T-helper 17 cell (primary cell): ENCODE results near the gene DEPDC4. TPM values are rescaled to one million over a fixed set of nuclear protein-coding genes. Genes with fewer than 3 reads are reported as not detected.
"Not testable (repeated sequence)": the region's sequence is repeated elsewhere in the genome, so short reads cannot be mapped to it uniquely, and the experiment has no call there.

Experiments used
- ATAC-seq: fragments of 150-1000 bp; cut with Tn5 transposase; 2 replicates; pipeline ENCODE4 v1.10.0; 2021; ENCODE audit warnings: mild to moderate bottlenecking, moderate library complexity
- DNase-seq, 3 donors: peaks; one replicate each; pipeline versions ENCODE4 v3.0.0 to v3.0.0-alpha.2; 2020 to 2021
- H3K9me3 ChIP-seq: one replicate; pipeline ENCODE4 v1.7.0; 2013; ENCODE audit warnings: low read length, mild to moderate bottlenecking; ENCODE audit not compliant: control insufficient read depth, poor library complexity, severe bottlenecking
- H3K27ac Mint-ChIP-seq: one replicate; pipeline ENCODE4 v1.8.0; 2022; ENCODE audit warnings: mild to moderate bottlenecking, moderate library complexity, mixed read lengths
- H3K27me3 Mint-ChIP-seq: one replicate; pipeline ENCODE4 v1.8.0; 2022; ENCODE audit warnings: mixed read lengths
- H3K36me3 Mint-ChIP-seq: one replicate; pipeline ENCODE4 v1.8.0; 2022; ENCODE audit warnings: low read depth, mixed read lengths
- H3K4me1 Mint-ChIP-seq: one replicate; pipeline ENCODE4 v1.8.0; 2022; ENCODE audit warnings: mild to moderate bottlenecking, mixed read lengths
- H3K4me3 Mint-ChIP-seq: one replicate; pipeline ENCODE4 v1.8.0; 2022; ENCODE audit warnings: mild to moderate bottlenecking, moderate library complexity, mixed read lengths
- total RNA-seq, 4 donors: library from RNA in 2 of 4; stranded (reverse) in 2 of 4; gene quantifications; one replicate each; pipeline ENCODE4 v1.2.3 and lab custom pipeline; 2022 to 2026

Gene DEPDC4
- not detected for total RNA-seq
- 0 to 0.23 reads per million in 2 donors for total RNA-seq (lab: John Stamatoyannopoulos, UW)

DNA sequence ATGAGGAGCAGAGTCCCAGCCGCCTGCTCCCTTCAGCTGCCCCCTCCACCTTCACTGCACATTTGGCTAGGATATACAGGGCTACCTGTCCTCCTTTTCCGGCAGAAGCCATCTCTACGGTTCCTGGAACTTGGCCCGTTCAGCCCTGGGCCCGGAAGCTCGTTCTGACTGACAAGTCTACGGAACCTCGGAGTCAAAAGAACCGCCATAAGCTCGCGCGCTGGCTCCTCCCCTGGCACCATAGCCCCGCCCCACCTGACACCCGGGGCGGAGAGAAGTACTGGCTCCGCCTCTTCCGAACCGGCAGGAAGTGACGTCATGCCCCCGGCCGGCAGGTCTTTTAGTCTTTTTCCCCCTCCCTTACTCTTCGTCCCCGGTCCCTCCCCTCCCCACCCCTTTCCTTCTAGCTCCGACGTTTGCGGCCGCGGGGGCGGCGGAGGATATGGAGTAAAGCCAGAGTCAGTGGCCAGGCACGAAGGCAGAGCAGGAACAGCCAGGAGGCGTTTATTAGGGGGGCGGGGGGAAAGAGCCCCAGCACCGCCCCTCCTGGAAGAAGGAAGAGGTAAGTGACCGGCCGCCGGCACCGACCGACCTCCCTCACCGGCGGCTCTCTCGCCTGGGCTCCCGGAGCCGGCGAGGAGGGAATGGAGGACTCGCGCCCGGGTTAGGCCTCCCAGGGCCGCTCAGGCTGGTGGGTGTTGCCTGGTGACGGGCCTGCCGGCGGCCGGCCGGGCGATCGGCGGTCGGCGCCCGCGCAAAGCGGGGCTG is at the start of gene DEPDC4, which contains the start of gene SCYL2:
TSS of gene DEPDC4 (minus strand) at position 245 of the 768 bp plus-strand sequence. CDS start at position 242, 3 bp downstream.
TSS of gene SCYL2 (plus strand) at position 343 of the 768 bp plus-strand sequence. CDS start 15,794 bp downstream, outside the sequence.
- Mint-ChIP-seq H3K4me1 (peaks cover 28% of the 10 kb centered on the region), H3K4me3 (peak within 1 kb of the TSS; percentile 99), H3K27me3 (no peaks in the 10 kb centered on the region), H3K27ac (peak within 1 kb of the TSS; percentile 96), H3K36me3 (peaks cover 3% of the 10 kb centered on the region)
- H3K9me3 ChIP-seq, result no peaks in the 10 kb centered on the region
- peak; percentile 89 to 90 (median 89) for DNase-seq
- peak; percentile 94 for ATAC-seq

DNA sequence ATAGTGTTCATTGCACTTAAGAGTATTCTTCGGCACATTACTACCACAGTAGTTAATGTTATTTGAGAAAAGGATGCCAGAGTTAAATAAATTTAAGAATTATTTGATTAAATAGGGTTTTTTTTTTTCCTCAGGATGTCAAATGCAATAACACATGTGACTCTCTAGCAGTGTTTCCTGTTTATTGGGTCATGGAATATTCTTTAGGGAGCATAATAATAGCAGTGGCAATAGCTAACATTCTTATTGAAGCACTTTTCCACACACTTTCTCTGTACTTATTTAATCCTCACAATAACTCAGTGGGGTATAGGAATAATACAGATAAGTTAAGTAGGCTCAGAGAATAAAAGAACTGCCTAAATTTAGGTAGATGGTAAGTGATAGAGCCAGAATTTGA is 44.4 kb upstream of the DEPDC4 start:
- H3K9me3 ChIP-seq, result no peaks in the 10 kb centered on the region
- no peak overlapping the region for H3K27ac Mint-ChIP-seq
- DNase-seq (no peak), ATAC-seq (no peak)
- no peak overlapping the region for H3K4me3 Mint-ChIP-seq
- H3K27me3 Mint-ChIP-seq, result no peaks in the 10 kb centered on the region
- peaks cover 7% of the 10 kb centered on the region for H3K36me3 Mint-ChIP-seq
- peaks cover 3% of the 10 kb centered on the region for H3K4me1 Mint-ChIP-seq

DNA sequence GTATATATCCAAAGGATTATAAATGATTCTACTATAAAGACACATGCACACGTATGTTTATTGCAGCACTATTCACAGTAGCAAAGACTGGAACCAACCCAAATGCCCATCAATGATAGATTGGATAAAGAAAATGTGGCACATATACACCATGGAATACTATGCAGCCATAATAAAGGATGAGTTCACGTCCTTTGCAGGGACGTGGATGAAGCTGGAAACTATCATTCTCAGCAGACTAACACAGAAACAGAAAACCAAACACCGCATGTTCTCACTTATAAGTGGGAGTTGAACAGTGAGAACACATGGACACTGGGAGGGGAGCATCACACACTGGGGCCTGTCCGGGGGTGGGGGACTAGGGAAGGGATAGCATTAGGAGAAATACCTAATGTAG is 41.3 kb upstream of the DEPDC4 start:
- H3K27me3 Mint-ChIP-seq, ATAC-seq, DNase-seq, H3K4me1 Mint-ChIP-seq, H3K4me3 Mint-ChIP-seq, H3K9me3 ChIP-seq, H3K27ac Mint-ChIP-seq: not testable (repeated sequence)
- H3K36me3 Mint-ChIP-seq, result peaks cover 10% of the 10 kb centered on the region

DNA sequence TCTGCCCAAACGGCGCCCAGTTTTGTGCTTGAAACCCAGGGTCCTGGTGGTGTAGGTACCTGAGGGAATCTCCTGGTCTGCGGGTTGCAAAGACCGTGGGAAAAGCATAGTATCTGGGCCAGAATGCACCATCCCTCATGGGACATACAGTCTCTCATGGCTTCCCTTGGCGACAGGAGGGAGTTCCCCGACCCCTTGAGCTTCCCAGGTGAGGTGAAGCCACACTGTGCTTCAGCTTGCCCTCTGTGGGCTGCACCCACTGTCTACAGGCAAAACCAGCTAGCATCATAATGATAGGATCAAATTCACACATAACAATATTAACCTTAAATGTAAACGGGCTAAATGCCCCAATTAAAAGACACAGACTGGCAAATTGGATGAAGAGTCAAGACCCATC is 37.5 kb upstream of the DEPDC4 start:
- DNase-seq, H3K9me3 ChIP-seq, H3K27ac Mint-ChIP-seq, ATAC-seq, H3K4me3 Mint-ChIP-seq, H3K27me3 Mint-ChIP-seq, H3K4me1 Mint-ChIP-seq: not testable (repeated sequence)
- peaks cover 13% of the 10 kb centered on the region for H3K36me3 Mint-ChIP-seq

DNA sequence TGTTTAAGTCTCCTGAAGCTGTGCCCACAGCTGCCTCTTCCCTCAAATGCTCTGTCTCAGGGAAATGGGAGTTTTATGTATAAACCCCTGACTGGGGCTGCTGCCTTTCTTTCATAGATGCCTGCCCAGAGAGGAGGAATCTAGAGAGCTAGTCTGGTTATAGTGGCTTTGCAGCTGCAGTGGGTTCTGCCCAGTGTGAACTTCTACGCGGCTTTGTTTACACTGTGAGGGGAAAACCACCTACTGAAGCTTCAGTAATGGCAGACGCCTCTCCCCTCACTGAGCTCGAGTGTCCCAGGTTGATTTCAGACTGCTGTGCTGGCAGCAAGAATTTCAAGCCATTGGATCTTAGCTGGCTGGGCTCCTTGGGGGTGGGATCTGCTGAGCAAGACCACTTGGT is 37.0 kb upstream of the DEPDC4 start:
- H3K27ac Mint-ChIP-seq, result no peak overlapping the region
- H3K27me3 Mint-ChIP-seq, result no peaks in the 10 kb centered on the region
- H3K9me3 ChIP-seq, result no peaks in the 10 kb centered on the region
- no peak for DNase-seq
- no peak overlapping the region for H3K4me3 Mint-ChIP-seq
- ATAC-seq, result no peak
- no peaks in the 10 kb centered on the region for H3K4me1 Mint-ChIP-seq
- peaks cover 13% of the 10 kb centered on the region for H3K36me3 Mint-ChIP-seq

DNA sequence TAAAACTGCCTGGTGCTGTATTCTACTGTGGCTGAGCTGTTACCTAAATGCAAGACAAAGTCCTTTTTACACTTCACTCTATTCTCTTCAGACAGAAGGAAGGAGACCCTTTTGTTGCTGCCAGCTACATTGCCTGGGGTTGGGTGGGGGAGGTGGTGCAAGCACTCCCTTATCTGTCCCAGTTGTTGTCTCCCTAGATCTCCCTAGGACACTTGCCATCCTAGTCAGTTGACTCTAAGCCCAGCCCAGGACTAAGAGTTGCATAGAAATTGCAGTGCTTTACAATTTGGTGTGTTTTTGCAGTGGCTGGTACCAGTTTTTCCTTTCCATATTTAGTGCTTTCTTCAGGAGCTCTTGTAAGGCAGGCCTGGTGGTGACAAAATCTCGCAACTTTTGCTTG is 35.2 kb upstream of the DEPDC4 start:
- no peaks in the 10 kb centered on the region for H3K4me1 Mint-ChIP-seq
- H3K4me3 Mint-ChIP-seq, result no peak overlapping the region

DNA sequence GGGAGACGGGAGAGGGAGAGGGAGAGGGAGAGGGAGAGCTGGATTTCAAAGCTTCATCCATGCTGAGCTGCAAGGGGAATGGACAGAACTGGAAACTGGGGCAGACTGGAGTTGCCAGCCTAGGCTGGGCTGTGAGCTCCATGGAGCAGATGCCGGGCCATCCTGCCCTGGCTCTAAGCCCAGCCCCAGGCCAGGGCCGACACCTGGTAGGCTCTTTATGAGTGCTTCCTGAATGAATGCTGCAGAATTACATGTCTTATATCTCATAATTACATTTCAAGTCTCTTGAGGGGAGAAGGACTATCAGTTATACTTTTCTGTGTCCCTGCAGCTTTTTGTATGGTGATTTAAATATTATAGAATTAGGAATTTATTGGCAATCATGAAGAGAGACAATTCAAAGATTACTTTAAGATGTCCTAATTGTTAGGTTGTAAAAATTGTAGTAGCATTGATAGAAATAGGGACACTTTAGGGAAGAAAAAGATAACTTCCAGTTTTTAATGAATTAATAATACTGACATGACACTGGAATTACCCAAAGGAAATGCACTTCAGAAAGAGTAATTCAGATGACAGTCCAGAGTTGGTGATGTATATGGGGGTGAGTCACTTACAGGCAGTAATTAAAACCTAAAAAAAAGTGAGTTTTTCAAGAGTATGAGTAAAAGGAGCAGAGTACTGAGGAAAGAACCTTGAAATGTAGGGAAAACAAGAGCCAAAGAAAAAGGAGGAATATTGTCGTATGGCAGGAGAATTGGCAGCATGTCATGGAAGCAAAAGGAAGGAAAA is 29.1 kb upstream of the DEPDC4 start:
- DNase-seq (no peak), ATAC-seq (no peak)
- Mint-ChIP-seq H3K4me1 (no peaks in the 10 kb centered on the region), H3K36me3 (peaks cover 14% of the 10 kb centered on the region), H3K27me3 (no peaks in the 10 kb centered on the region), H3K4me3 (no peak overlapping the region), H3K27ac (no peak overlapping the region)
- H3K9me3 ChIP-seq, result no peaks in the 10 kb centered on the region

More for the DNA sequence above, 35.2 kb upstream of the DEPDC4 start:
- Mint-ChIP-seq H3K36me3 (peaks cover 13% of the 10 kb centered on the region), H3K27me3 (no peaks in the 10 kb centered on the region), H3K27ac (no peak overlapping the region)
- DNase-seq (no peak), ATAC-seq (no peak)
- H3K9me3 ChIP-seq, result no peaks in the 10 kb centered on the region

DNA sequence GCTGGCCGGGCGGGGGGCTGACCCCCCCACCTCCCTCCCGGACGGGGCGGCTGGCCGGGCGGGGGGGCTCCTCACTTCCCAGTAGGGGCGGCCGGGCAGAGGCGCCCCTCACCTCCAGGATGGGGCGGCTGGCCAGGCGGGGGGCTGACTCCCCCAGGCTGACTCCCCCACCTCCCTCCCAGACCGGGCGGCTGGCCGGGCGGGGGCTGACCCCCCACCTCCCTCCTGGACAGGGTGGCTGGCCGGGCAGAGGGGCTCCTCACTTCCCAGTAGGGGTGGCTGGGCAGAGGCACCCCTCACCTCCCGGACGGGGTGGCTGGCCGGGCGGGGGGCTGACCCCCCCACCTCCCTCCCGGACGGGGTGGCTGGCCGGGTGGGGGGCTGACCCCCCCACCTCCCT is 27.5 kb upstream of the DEPDC4 start:
- peaks cover 14% of the 10 kb centered on the region for H3K36me3 Mint-ChIP-seq
- not testable (repeated sequence) for ATAC-seq, DNase-seq, H3K4me3 Mint-ChIP-seq, H3K27ac Mint-ChIP-seq, H3K27me3 Mint-ChIP-seq, H3K4me1 Mint-ChIP-seq, H3K9me3 ChIP-seq

DNA sequence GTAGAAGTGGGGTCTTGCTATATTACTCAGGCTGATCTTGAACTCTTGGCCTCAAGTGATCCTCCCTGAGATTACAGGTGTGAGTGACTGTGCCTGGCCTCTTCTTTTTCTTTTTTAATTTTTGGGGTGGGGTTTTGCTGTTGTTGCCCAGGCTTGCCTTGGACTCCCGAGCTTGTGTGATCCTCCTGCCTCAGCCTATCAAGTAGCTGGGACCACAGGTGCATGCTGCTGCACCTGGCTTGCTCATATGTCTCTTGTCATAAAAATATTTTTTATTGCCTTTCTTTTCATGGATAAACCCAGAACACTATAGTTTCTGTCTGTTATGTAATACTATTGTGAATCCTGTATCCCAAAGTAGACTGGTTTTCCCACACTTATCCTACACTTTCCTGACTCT is 26.1 kb upstream of the DEPDC4 start:
- Mint-ChIP-seq H3K27ac (no peak overlapping the region), H3K4me1 (no peaks in the 10 kb centered on the region), H3K27me3 (no peaks in the 10 kb centered on the region), H3K4me3 (no peak overlapping the region), H3K36me3 (peaks cover 14% of the 10 kb centered on the region)
- no peak for DNase-seq
- no peak for ATAC-seq
- no peaks in the 10 kb centered on the region for H3K9me3 ChIP-seq

DNA sequence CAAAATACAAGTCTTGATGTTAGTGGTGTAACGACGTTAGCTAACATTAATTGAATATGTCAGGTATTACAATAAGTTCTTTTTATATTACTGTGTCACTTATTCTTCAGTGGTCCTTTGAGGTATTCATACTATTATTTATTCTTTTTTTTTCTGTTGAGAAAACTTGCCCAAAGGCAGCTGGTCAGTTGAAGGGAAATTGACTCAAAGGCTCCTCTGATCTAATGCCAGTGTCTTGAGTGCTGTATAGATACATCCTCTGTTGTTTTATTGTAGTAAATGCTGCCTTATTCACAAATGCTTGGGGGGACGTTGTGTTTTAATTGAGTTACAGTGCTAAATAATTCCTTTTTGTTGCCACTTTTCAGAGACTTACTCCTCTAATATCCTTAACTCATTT is 23.1 kb upstream of the DEPDC4 start:
- H3K27ac Mint-ChIP-seq, result no peak overlapping the region
- H3K4me1 Mint-ChIP-seq, result no peaks in the 10 kb centered on the region
- peaks cover 10% of the 10 kb centered on the region for H3K36me3 Mint-ChIP-seq
- H3K27me3 Mint-ChIP-seq, result no peaks in the 10 kb centered on the region
- no peak for ATAC-seq
- no peak for DNase-seq
- no peak overlapping the region for H3K4me3 Mint-ChIP-seq
- H3K9me3 ChIP-seq, result no peaks in the 10 kb centered on the region

DNA sequence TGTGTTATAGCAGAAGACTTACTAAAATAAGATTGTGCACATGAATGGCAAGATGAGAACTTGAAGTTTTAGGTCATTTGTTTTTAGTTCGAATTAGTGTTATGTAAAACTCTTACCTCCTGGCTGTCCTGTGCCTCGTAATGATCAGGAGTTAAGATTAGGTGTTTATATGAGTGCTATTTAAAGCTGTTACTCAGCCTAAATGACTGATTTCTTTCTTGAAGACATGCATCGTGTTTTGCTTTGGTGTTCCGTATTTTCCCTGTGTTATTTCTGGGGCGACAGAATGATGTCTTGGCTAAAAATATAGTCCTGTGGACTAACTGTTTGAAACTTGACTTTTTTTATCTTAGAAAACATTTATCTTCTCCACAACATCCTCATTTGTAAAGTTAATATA is 22.2 kb upstream of the DEPDC4 start:
- Mint-ChIP-seq H3K27me3 (no peaks in the 10 kb centered on the region), H3K4me3 (no peak overlapping the region), H3K27ac (no peak overlapping the region), H3K4me1 (no peaks in the 10 kb centered on the region), H3K36me3 (peaks cover 10% of the 10 kb centered on the region)
- DNase-seq (no peak), ATAC-seq (no peak)
- H3K9me3 ChIP-seq, result no peaks in the 10 kb centered on the region

DNA sequence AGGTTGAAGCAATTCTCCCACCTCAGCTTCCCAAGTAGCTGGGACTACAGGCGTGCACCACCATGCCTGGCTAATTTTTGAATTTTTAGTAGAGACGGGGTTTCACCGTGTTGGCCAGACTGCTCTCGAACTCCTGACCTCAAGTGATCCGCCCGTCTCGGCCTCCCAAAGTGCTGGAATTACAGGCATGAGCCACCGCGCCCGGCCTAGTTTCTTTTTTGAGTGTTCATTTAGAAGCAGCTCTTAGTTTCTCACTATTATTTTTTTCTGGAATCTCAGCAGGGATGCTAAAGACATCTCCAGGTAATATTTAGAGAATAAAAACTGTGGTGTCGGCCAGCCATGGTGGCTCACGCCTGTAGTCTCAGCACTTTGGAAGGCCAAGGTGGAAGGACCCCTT is 17.7 kb upstream of the DEPDC4 start:
- H3K27ac Mint-ChIP-seq, H3K36me3 Mint-ChIP-seq, H3K9me3 ChIP-seq, H3K27me3 Mint-ChIP-seq, H3K4me3 Mint-ChIP-seq, H3K4me1 Mint-ChIP-seq, ATAC-seq, DNase-seq: not testable (repeated sequence)

DNA sequence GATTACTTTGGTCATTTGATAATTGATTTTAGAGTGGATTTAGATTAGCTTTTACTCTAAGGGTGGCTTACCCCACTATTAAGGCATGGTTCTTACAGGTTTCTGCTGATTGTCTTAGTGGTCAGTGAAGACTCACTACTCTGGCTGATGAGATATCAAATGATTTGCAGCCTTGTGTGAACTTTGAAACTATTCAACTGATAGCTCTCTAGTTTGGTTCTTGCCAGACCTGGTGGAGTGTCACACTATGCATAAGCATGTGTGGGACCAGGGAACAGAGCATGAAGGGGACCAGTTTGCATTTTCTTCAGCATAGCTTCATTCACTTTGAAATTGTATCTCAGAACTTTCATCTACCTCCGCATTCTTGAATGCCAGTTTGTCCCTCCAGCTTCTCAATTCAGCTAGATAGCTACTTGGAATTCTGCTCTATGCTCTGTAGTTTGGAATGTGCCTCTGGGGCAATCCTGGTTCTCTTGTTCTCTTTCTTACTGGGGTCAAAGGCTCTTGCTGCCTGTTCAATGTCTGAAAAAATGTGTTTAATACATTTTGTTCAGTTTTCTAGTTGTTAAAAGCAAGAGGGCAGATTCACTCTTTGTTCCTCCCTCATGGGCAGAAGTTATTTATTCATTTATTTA is 12.8 kb upstream of the DEPDC4 start:
- ATAC-seq, result no peak
- Mint-ChIP-seq H3K27me3 (no peaks in the 10 kb centered on the region), H3K4me1 (peaks cover 23% of the 10 kb centered on the region), H3K27ac (no peak overlapping the region), H3K36me3 (no peaks in the 10 kb centered on the region), H3K4me3 (no peak overlapping the region)
- DNase-seq, result no peak
- no peaks in the 10 kb centered on the region for H3K9me3 ChIP-seq
